ENCODE data around the gene TMEM14C.
"Not testable (repeated sequence)": the region's sequence is repeated elsewhere in the genome, so short reads cannot be mapped to it uniquely, and the experiment has no call there.

TMEM14C gene

GRCh38 chr6:10742251-10742650 is 19.4 kb downstream of the TMEM14C start:
- Histone ChIP-seq H3K27ac (ENCODE audit: low read depth, low read length) (no peak overlapping the region), H3K79me2 (ENCODE audit: control insufficient read depth, insufficient read depth, low read length, unreplicated experiment) (no peaks in the 10 kb centered on the region), H2AFZ (ENCODE audit: low read length, unreplicated experiment) (no peak overlapping the region), H3K4me3 (ENCODE audit: low read depth, low read length) (no peak overlapping the region), H3K27me3 (ENCODE audit: insufficient read depth, low read length) (no peaks in the 10 kb centered on the region), H3K36me3 (ENCODE audit: insufficient read depth, low read length) (0 out of 2 replicates have a peak, but pooled peaks cover 4% of the 10 kb centered on the region), H3K4me1 (ENCODE audit: control insufficient read depth, insufficient read depth, low read length, unreplicated experiment) (no peaks in the 10 kb centered on the region)

DNA sequence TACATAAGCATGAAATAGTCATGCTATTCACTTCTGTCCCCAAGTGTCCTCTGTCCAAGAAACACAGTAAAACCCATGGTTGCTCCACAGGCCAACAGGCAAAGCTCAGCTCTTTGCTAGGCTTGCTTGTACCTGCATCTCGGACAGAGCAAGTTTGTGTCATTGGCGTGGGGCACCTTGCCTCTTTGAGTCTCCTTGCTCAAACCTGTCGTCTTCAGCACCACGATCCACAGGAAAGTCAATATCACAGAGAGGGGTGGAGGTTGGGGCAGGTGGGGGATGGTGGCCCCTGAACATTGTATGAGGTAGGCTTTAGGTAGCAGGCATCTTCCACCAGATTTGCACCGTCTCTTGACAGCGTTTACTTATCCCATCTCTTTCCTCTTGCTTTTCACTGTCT is 20.6 kb downstream of the TMEM14C start:
- no peak overlapping the region for H3K27ac ChIP-seq (ENCODE audit: low read depth, low read length)
- peaks cover under 1% of the 10 kb centered on the region for H3K4me1 ChIP-seq (ENCODE audit: control insufficient read depth, insufficient read depth, low read length, unreplicated experiment)
- 0 out of 2 replicates have a peak, but pooled peaks cover 4% of the 10 kb centered on the region for H3K36me3 ChIP-seq (ENCODE audit: insufficient read depth, low read length)
- no peak overlapping the region for H3K4me3 ChIP-seq (ENCODE audit: low read depth, low read length)
- no peak overlapping the region for H2AFZ ChIP-seq (ENCODE audit: low read length, unreplicated experiment)
- peaks cover 8% of the 10 kb centered on the region for H3K79me2 ChIP-seq (ENCODE audit: control insufficient read depth, insufficient read depth, low read length, unreplicated experiment)
- no peaks in the 10 kb centered on the region for H3K27me3 ChIP-seq (ENCODE audit: insufficient read depth, low read length)

DNA sequence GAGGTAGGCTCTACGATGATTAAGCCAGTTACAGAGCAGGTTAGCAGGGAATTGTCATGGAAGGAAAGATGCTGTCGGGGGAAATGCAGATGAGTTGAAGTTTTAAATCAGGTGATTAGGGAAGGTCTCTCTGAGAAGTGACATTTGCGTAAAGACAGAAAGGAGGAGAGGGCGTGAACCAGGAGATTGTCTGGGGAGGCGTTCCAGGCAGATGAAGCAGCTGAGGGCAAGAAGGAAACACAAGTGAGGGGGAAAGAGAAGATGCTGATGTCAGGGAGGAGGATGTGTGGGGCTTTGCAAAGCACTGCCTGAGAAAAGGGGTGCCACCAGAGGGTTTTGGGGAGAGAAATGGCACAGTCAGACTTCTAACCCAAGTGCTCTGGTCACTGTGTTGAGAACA is 22.2 kb downstream of the TMEM14C start:
- H2AFZ ChIP-seq (ENCODE audit: low read length, unreplicated experiment): no peak overlapping the region
- H3K27ac ChIP-seq (ENCODE audit: low read depth, low read length): no peak overlapping the region
- 0 out of 2 replicates have a peak, but pooled peaks cover 4% of the 10 kb centered on the region for H3K36me3 ChIP-seq (ENCODE audit: insufficient read depth, low read length)
- no peak overlapping the region for H3K4me3 ChIP-seq (ENCODE audit: low read depth, low read length)
- peaks cover 23% of the 10 kb centered on the region for H3K79me2 ChIP-seq (ENCODE audit: control insufficient read depth, insufficient read depth, low read length, unreplicated experiment)
- no peaks in the 10 kb centered on the region for H3K27me3 ChIP-seq (ENCODE audit: insufficient read depth, low read length)
- peaks cover 11% of the 10 kb centered on the region for H3K4me1 ChIP-seq (ENCODE audit: control insufficient read depth, insufficient read depth, low read length, unreplicated experiment)

- Histone ChIP-seq H3K27ac (ENCODE audit: low read depth, low read length) (no peak overlapping the region), H3K4me3 (ENCODE audit: low read depth, low read length) (peak overlapping the region; percentile 99)
Measured at GRCh38 chr6:10746915-10747250, 24.0 kb downstream of the TMEM14C start.

GRCh38 chr6:10747251-10747972 is 24.5 kb downstream of the TMEM14C start, which contains the start of gene TMEM14B:
TSS of gene TMEM14B (plus strand) at chr6:10747805. CDS start at chr6:10749246, 1,441 bp downstream.
- peak within 1 kb of the TSS; percentile 99 for H3K4me3 ChIP-seq (ENCODE audit: low read depth, low read length)
- 0 out of 2 replicates have a peak, but pooled peaks cover 3% of the 10 kb centered on the region for H3K36me3 ChIP-seq (ENCODE audit: insufficient read depth, low read length)
- peak within 1 kb of the TSS; percentile 51; the same call in 1 of the 2 replicates for H3K27ac ChIP-seq (ENCODE audit: low read depth, low read length)
- H3K79me2 ChIP-seq (ENCODE audit: control insufficient read depth, insufficient read depth, low read length, unreplicated experiment): peaks cover 33% of the 10 kb centered on the region
- H3K27me3 ChIP-seq (ENCODE audit: insufficient read depth, low read length): no peaks in the 10 kb centered on the region
- H3K4me1 ChIP-seq (ENCODE audit: control insufficient read depth, insufficient read depth, low read length, unreplicated experiment): peaks cover 11% of the 10 kb centered on the region
- peak within 1 kb of the TSS; percentile 86 for H2AFZ ChIP-seq (ENCODE audit: low read length, unreplicated experiment)

More at GRCh38 chr6:10746915-10747250, 24.0 kb downstream of the TMEM14C start:
- Histone ChIP-seq H3K27me3 (ENCODE audit: insufficient read depth, low read length) (no peaks in the 10 kb centered on the region), H3K79me2 (ENCODE audit: control insufficient read depth, insufficient read depth, low read length, unreplicated experiment) (peaks cover 33% of the 10 kb centered on the region), H2AFZ (ENCODE audit: low read length, unreplicated experiment) (peak overlapping the region; percentile 80), H3K4me1 (ENCODE audit: control insufficient read depth, insufficient read depth, low read length, unreplicated experiment) (peaks cover 11% of the 10 kb centered on the region), H3K36me3 (ENCODE audit: insufficient read depth, low read length) (0 out of 2 replicates have a peak, but pooled peaks cover 3% of the 10 kb centered on the region)

- Histone ChIP-seq H3K27ac (ENCODE audit: low read depth, low read length) (no peak overlapping the region), H3K79me2 (ENCODE audit: control insufficient read depth, insufficient read depth, low read length, unreplicated experiment) (peaks cover 33% of the 10 kb centered on the region), H3K27me3 (ENCODE audit: insufficient read depth, low read length) (no peaks in the 10 kb centered on the region), H3K36me3 (ENCODE audit: insufficient read depth, low read length) (peaks cover 3% of the 10 kb centered on the region; the same call in 1 of the 2 replicates), H2AFZ (ENCODE audit: low read length, unreplicated experiment) (no peak overlapping the region), H3K4me3 (ENCODE audit: low read depth, low read length) (no peak overlapping the region), H3K4me1 (ENCODE audit: control insufficient read depth, insufficient read depth, low read length, unreplicated experiment) (peaks cover 11% of the 10 kb centered on the region)
Measured at GRCh38 chr6:10749734-10750133, 26.9 kb downstream of the TMEM14C start.

- Histone ChIP-seq H3K4me1 (ENCODE audit: control insufficient read depth, insufficient read depth, low read length, unreplicated experiment) (peaks cover 11% of the 10 kb centered on the region), H3K79me2 (ENCODE audit: control insufficient read depth, insufficient read depth, low read length, unreplicated experiment) (peaks cover 33% of the 10 kb centered on the region)
- not testable (repeated sequence) for H3K27me3 ChIP-seq (ENCODE audit: insufficient read depth, low read length); H3K4me3 ChIP-seq (ENCODE audit: low read depth, low read length); H3K27ac ChIP-seq (ENCODE audit: low read depth, low read length); H3K36me3 ChIP-seq (ENCODE audit: insufficient read depth, low read length); H2AFZ ChIP-seq (ENCODE audit: low read length, unreplicated experiment)
Measured at GRCh38 chr6:10750568-10750967, 27.7 kb downstream of the TMEM14C start.

- Histone ChIP-seq H3K4me1 (ENCODE audit: control insufficient read depth, insufficient read depth, low read length, unreplicated experiment) (peaks cover 11% of the 10 kb centered on the region), H3K36me3 (ENCODE audit: insufficient read depth, low read length) (peaks cover 15% of the 10 kb centered on the region), H3K79me2 (ENCODE audit: control insufficient read depth, insufficient read depth, low read length, unreplicated experiment) (peaks cover 33% of the 10 kb centered on the region)
- H3K4me3 ChIP-seq (ENCODE audit: low read depth, low read length); H2AFZ ChIP-seq (ENCODE audit: low read length, unreplicated experiment); H3K27me3 ChIP-seq (ENCODE audit: insufficient read depth, low read length); H3K27ac ChIP-seq (ENCODE audit: low read depth, low read length): not testable (repeated sequence)
Measured at GRCh38 chr6:10751757-10752156, 28.9 kb downstream of the TMEM14C start.

DNA sequence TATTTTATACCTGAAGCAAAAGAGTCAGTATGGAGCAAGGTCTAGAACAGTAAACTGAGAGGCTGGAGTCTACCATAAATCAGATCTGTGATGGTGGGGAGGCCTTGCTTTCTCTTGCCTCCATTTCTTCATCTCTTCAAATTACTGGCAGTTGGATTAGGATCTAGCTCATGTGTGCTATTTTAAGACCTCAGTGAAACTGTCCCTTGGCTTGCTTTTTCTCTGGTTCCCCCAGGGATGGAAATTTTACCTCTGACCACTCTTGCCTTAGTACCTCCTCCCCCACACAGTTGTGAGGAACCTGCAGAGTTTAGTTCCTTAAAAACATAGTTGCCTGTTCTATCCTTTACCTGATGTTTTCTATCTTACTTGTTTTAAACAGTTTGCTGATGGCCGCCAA is 33.2 kb downstream of the TMEM14C start:
- H3K27me3 ChIP-seq (ENCODE audit: insufficient read depth, low read length): no peaks in the 10 kb centered on the region
- H2AFZ ChIP-seq (ENCODE audit: low read length, unreplicated experiment): no peak overlapping the region
- H3K4me1 ChIP-seq (ENCODE audit: control insufficient read depth, insufficient read depth, low read length, unreplicated experiment): peaks cover 25% of the 10 kb centered on the region
- H3K36me3 ChIP-seq (ENCODE audit: insufficient read depth, low read length): peaks cover 15% of the 10 kb centered on the region
- H3K79me2 ChIP-seq (ENCODE audit: control insufficient read depth, insufficient read depth, low read length, unreplicated experiment): peaks cover 5% of the 10 kb centered on the region
- no peak overlapping the region for H3K27ac ChIP-seq (ENCODE audit: low read depth, low read length)
- no peak overlapping the region for H3K4me3 ChIP-seq (ENCODE audit: low read depth, low read length)

GRCh38 chr6:10759312-10759839 is 36.5 kb downstream of the TMEM14C start:
- peak overlapping the region; percentile 20; the same call in 1 of the 2 replicates for H3K4me3 ChIP-seq (ENCODE audit: low read depth, low read length)
- no peaks in the 10 kb centered on the region for H3K27me3 ChIP-seq (ENCODE audit: insufficient read depth, low read length)
- peaks cover 30% of the 10 kb centered on the region for H3K4me1 ChIP-seq (ENCODE audit: control insufficient read depth, insufficient read depth, low read length, unreplicated experiment)
- peaks cover 12% of the 10 kb centered on the region for H3K36me3 ChIP-seq (ENCODE audit: insufficient read depth, low read length)
- no peak overlapping the region for H2AFZ ChIP-seq (ENCODE audit: low read length, unreplicated experiment)
- H3K79me2 ChIP-seq (ENCODE audit: control insufficient read depth, insufficient read depth, low read length, unreplicated experiment): no peaks in the 10 kb centered on the region
- H3K27ac ChIP-seq (ENCODE audit: low read depth, low read length): peak overlapping the region; percentile 71

GRCh38 chr6:10759884-10760329 is 37.0 kb downstream of the TMEM14C start:
- Histone ChIP-seq H3K27me3 (ENCODE audit: insufficient read depth, low read length) (no peaks in the 10 kb centered on the region), H3K4me1 (ENCODE audit: control insufficient read depth, insufficient read depth, low read length, unreplicated experiment) (peaks cover 30% of the 10 kb centered on the region), H3K4me3 (ENCODE audit: low read depth, low read length) (peak overlapping the region; percentile 20; the same call in 1 of the 2 replicates), H3K27ac (ENCODE audit: low read depth, low read length) (peak overlapping the region; percentile 71), H2AFZ (ENCODE audit: low read length, unreplicated experiment) (no peak overlapping the region), H3K79me2 (ENCODE audit: control insufficient read depth, insufficient read depth, low read length, unreplicated experiment) (no peaks in the 10 kb centered on the region), H3K36me3 (ENCODE audit: insufficient read depth, low read length) (peaks cover 12% of the 10 kb centered on the region)

Data from ACC112 (cell line).